A549 (cell line): Measurements from ENCODE around the gene PRSS57. TPM values are rescaled to one million over a fixed set of nuclear protein-coding genes. Genes with fewer than 3 reads are reported as not detected.
A peak's percentile ranks its signal among the peaks of the same experiment; 100 is the strongest.

Experiments used
- ATAC-seq, 2 experiments: fragments of 200-7000 bp in 1 of 2; fragments of >200 bp in 1 of 2; cut with Nextera tagmentation in 1 of 2; cut with Tn5 transposase in 1 of 2; 3 replicates each; pipeline versions ENCODE4 v1.8.0 to v1.9.1; 2018 to 2020; ENCODE audit warnings: mild to moderate bottlenecking in 1 of 2, moderate library complexity in 1 of 2
- CTCF ChIA-PET: fragments of 300-600 bp; sonication (Branson Sonifier 250); formaldehyde crosslinking; extraction: SDS; loops from one replicate; lab custom pipeline; 2021; ENCODE audit warnings: antibody characterized with exemption, inconsistent platforms; lab: Yijun Ruan, JAX
- POLR2A ChIA-PET: fragments of 350-600 bp; formaldehyde crosslinking; extraction: SDS; loops from one replicate; lab custom pipeline; 2021; ENCODE audit warnings: antibody characterized with exemption, inconsistent platforms; lab: Yijun Ruan, JAX
- DNase-seq, 2 experiments: peaks; one replicate each; pipeline versions ENCODE4 v3.0.0 to v3.0.0-alpha.2; 2011 to 2016; ENCODE audit warnings: low read depth in 1 of 2, low spot score in 1 of 2
- FAIRE-seq: peaks from 2 replicates; lab custom pipeline; 2011; peaks lifted over from hg19 to GRCh38; lab: Jason Lieb, UNC
- H3K27ac ChIP-seq, 2 experiments: fragments of >200 bp; sonication (Bioruptor Twin); formaldehyde crosslinking; 3 replicates each; pipeline ENCODE4 v1.5.1; 2016 to 2017
- H3K4me1 ChIP-seq: fragments of >200 bp; sonication (Bioruptor Twin); formaldehyde crosslinking; 3 replicates; pipeline ENCODE4 v1.6.1; 2016
- H3K4me2 ChIP-seq: fragments of >200 bp; sonication (Bioruptor Twin); formaldehyde crosslinking; 3 replicates; pipeline ENCODE4 v1.6.1; 2016
- H3K4me3 ChIP-seq: fragments of >200 bp; sonication (Bioruptor Twin); formaldehyde crosslinking; 3 replicates; pipeline ENCODE4 v1.5.1; 2016
- H3K9me3 ChIP-seq: fragments of >200 bp; sonication (Bioruptor Twin); formaldehyde crosslinking; 3 replicates; pipeline ENCODE4 v1.6.1; 2016
- BHLHE40 ChIP-seq: IDR thresholded peaks from 2 replicates; pipeline ENCODE4 v1.6.1; 2012; ENCODE audit warnings: low read depth, low read length, inconsistent platforms
- CBX2 ChIP-seq: fragments of 200-600 bp; sonication (generic); IDR thresholded peaks from 2 replicates; pipeline ENCODE4 v1.6.1; 2016; ENCODE audit warnings: low read depth, mild to moderate bottlenecking, borderline replicate concordance
- CHD2 ChIP-seq: fragments of 150-350 bp; IDR thresholded peaks from 2 replicates; pipeline ENCODE4 v1.6.1; 2014; ENCODE audit warnings: low read length; ENCODE audit not compliant: partially characterized antibody
- CHD4 ChIP-seq: fragments of 200-600 bp; sonication (generic); IDR thresholded peaks from 2 replicates; pipeline ENCODE4 v1.6.1; 2016; ENCODE audit warnings: antibody characterized with exemption, mild to moderate bottlenecking, borderline replicate concordance
- EHMT2 ChIP-seq: fragments of 200-600 bp; sonication (generic); IDR thresholded peaks from 2 replicates; pipeline ENCODE4 v1.6.1; 2016; ENCODE audit warnings: antibody characterized with exemption, low read depth, mild to moderate bottlenecking, moderate library complexity
- EP300 ChIP-seq, 2 experiments: fragments of >200 bp; sonication (Bioruptor Twin); formaldehyde crosslinking; IDR thresholded peaks; 2 replicates in 1 of 2; 3 replicates in 1 of 2; pipeline ENCODE4 v1.6.1; 2016 to 2017
- ESRRA ChIP-seq: fragments of 150-350 bp; IDR thresholded peaks from 2 replicates; pipeline ENCODE4 v1.6.1; 2014; ENCODE audit warnings: mild to moderate bottlenecking, low read length, borderline replicate concordance
- FOSL2 ChIP-seq, 2 experiments: fragments of 450-650 bp in 1 of 2; fragments of >200 bp in 1 of 2; sonication (Bioruptor Twin) in 1 of 2; formaldehyde crosslinking; IDR thresholded peaks; 2 replicates each; pipeline versions ENCODE4 v1.5.0 to v1.6.1; 2016 to 2020; ENCODE audit warnings: mild to moderate bottlenecking in 1 of 2, moderate library complexity in 1 of 2
- FOXS1 ChIP-seq: fragments of 250-450 bp; sonication (Bioruptor Pico); IDR thresholded peaks from 2 replicates; pipeline ENCODE4 v1.5.0; 2020; ENCODE audit warnings: mild to moderate bottlenecking, moderate library complexity
- GATA3 ChIP-seq: IDR thresholded peaks from 2 replicates; pipeline ENCODE4 v1.6.1; 2012; ENCODE audit warnings: borderline replicate concordance
- HDAC2 ChIP-seq: fragments of 200-600 bp; sonication (generic); IDR thresholded peaks from 2 replicates; pipeline ENCODE4 v1.6.1; 2016
- JUN ChIP-seq, 2 experiments: fragments of >200 bp; sonication (Bioruptor Twin); formaldehyde crosslinking; IDR thresholded peaks; 2 replicates in 1 of 2; 3 replicates in 1 of 2; pipeline ENCODE4 v1.6.1; 2016 to 2017
- JUNB ChIP-seq: fragments of >200 bp; sonication (Bioruptor Twin); formaldehyde crosslinking; IDR thresholded peaks from 2 replicates; pipeline ENCODE4 v1.6.1; 2016
- MYC ChIP-seq: IDR thresholded peaks from 2 replicates; pipeline ENCODE4 v1.6.1; 2012; ENCODE audit warnings: mild to moderate bottlenecking, inconsistent platforms, low read length, improper control_type of control experiment, borderline replicate concordance
- NFE2L2 ChIP-seq: fragments of 150-350 bp; conservative IDR thresholded peaks from 2 replicates; pipeline ENCODE4 v1.6.1; 2014; ENCODE audit warnings: low read length
- NR3C1 ChIP-seq: fragments of >200 bp; sonication (Bioruptor Twin); formaldehyde crosslinking; IDR thresholded peaks from 3 replicates; pipeline ENCODE4 v1.6.1; 2017
- PHF8 ChIP-seq: fragments of 200-600 bp; sonication (generic); IDR thresholded peaks from 2 replicates; pipeline ENCODE4 v1.6.1; 2016; ENCODE audit warnings: low read depth, mild to moderate bottlenecking, antibody characterized with exemption, moderate library complexity, borderline replicate concordance
- RARB ChIP-seq: fragments of 250-450 bp; sonication (Bioruptor Pico); IDR thresholded peaks from 2 replicates; pipeline ENCODE4 v1.8.0; 2021; ENCODE audit warnings: mild to moderate bottlenecking, moderate library complexity
- SMC3 ChIP-seq: fragments of >200 bp; sonication (Bioruptor Twin); formaldehyde crosslinking; IDR thresholded peaks from 3 replicates; pipeline ENCODE4 v1.6.1; 2018; ENCODE audit warnings: inconsistent platforms
- TFCP2L1 ChIP-seq: fragments of 250-450 bp; sonication (Bioruptor Pico); IDR thresholded peaks from 2 replicates; pipeline ENCODE4 v1.5.0; 2021; ENCODE audit warnings: mild to moderate bottlenecking
- ZFP36 ChIP-seq: fragments of 450-650 bp; IDR thresholded peaks from 2 replicates; pipeline ENCODE4 v1.6.1; 2014; ENCODE audit warnings: borderline replicate concordance; ENCODE audit not compliant: partially characterized antibody
- ZSCAN20 ChIP-seq: fragments of 250-450 bp; sonication (Bioruptor Pico); IDR thresholded peaks from 2 replicates; pipeline ENCODE4 v1.8.0; 2022; ENCODE audit warnings: mild to moderate bottlenecking, moderate library complexity
- WGBS: methylation state at CpG from one replicate; pipeline ENCODE4 v1.1.6; 2017; ENCODE audit errors: missing lambda C conversion rate; 5-methylcytosine and 5-hydroxymethylcytosine counted together
- polyA plus RNA-seq, 4 experiments: library from polyadenylated mRNA; depleted of rRNA in 3 of 4; stranded (reverse); fragments of >200 nt; fragmentation: RNase III in 1 of 4; extraction: RNeasy Plus Mini Kit Qiagen cat#74134 plus additional on column Dnase treatment in 1 of 4; gene quantifications; 2 replicates in 3 of 4; 3 replicates in 1 of 4; pipeline ENCODE4 v1.2.3, GENCODE V29; 2011 to 2017
- TF ChIP-seq, protein P1 (sequence below): IDR thresholded peaks from 2 replicates; pipeline ENCODE4 v1.6.1; 2012
- TF ChIP-seq, protein P2 (sequence below): IDR thresholded peaks from 2 replicates; pipeline ENCODE4 v1.6.1; 2012; ENCODE audit warnings: low read depth, borderline replicate concordance
- TF ChIP-seq, protein P3 (sequence below): IDR thresholded peaks from 2 replicates; pipeline ENCODE4 v1.6.1; 2012
- TF ChIP-seq, protein P4 (sequence below): fragments of 450-650 bp; IDR thresholded peaks from 2 replicates; pipeline ENCODE4 v1.6.1; 2014; ENCODE audit warnings: antibody characterized with exemption
- TF ChIP-seq, protein P5 (sequence below): fragments of 250-450 bp; sonication (Bioruptor Pico); IDR thresholded peaks from 2 replicates; pipeline ENCODE4 v1.5.0; 2021; ENCODE audit warnings: mild to moderate bottlenecking, moderate library complexity, borderline replicate concordance

The PRSS57 gene
- polyA plus RNA-seq, 2 of the 4 experiments (the other 2 are of a cell fraction) = 0.10 TPM; not detected in 1

DNA sequence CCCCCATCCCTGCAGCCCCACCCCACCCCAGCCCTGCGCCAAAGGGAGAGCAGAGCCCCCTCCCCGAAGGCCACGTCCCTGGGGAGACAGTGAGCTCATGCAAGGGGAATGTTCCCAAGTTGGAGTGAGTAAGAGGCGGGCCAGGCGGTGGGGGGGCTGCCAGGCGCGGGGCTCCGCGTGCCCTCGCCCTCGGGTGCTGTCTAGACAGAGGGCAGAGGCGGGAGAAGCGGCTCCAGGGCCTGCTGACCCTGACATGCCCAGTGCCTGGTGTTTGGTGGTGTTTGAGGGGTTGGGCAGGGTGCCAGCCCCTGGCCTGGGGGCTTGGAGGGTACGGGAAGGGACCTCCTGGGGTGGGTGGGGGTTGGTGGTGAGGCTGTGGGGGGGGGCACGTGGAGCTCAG is 18.1 kb downstream of the PRSS57 start:
- ChIA-PET CTCF (interaction anchor here (0.9 to 1.3 kb wide), 5 partner anchors 52 to 93 kb away, joined by 3 to 5 read pairs (median 3); no protein-coding TSS in a partner anchor), POLR2A (interaction anchor here (1.2 to 2.8 kb wide), 4 partner anchors 14 to 106 kb away, joined by 5 to 26 read pairs (median 9); partner anchors contain the start of gene RNF126)
- TF ChIP-seq NFE2L2 (no peak), ZFP36 (peak; percentile 56), JUNB (peak; percentile 20; the same call in 1 of the 2 replicates), EP300 (IDR thresholded peaks at IDR 0.05) (peak in 1 of 2 experiments; percentile 71; a peak in 1 of 5 replicates), BHLHE40 (0 out of 2 replicates have a peak, but pooled peaks have one; percentile 13), EHMT2 (no peak), JUN (IDR thresholded peaks at IDR 0.05) (peak; percentile 6 to 34; a peak in 3 of 5 replicates), MYC (peak; percentile 57; the same call in 1 of the 2 replicates), FOSL2 (IDR thresholded peaks at IDR 0.05) (peak; percentile 30; the same call in 1 of the 2 replicates), FOSL2 (CRISPR knock-in tag; IDR thresholded peaks at IDR 0.05) (peak; percentile 77), NR3C1 (no peak)
- TF ChIP-seq, protein P1, sequence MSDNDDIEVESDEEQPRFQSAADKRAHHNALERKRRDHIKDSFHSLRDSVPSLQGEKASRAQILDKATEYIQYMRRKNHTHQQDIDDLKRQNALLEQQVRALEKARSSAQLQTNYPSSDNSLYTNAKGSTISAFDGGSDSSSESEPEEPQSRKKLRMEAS = peak; percentile 87
- TF ChIP-seq, protein P2, sequence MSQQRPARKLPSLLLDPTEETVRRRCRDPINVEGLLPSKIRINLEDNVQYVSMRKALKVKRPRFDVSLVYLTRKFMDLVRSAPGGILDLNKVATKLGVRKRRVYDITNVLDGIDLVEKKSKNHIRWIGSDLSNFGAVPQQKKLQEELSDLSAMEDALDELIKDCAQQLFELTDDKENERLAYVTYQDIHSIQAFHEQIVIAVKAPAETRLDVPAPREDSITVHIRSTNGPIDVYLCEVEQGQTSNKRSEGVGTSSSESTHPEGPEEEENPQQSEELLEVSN = peak; percentile 63; the same call in 1 of the 2 replicates
- no CpG with 5 or more reads among the region's 15 CpGs for WGBS
- no peak for FAIRE-seq
- Histone ChIP-seq H3K4me1 (peaks cover 26% of the 10 kb centered on the region), H3K9me3 (no peaks in the 10 kb centered on the region), H3K4me2 (peak overlapping the region; percentile 77), H3K27ac (peak overlapping the region; percentile 99), H3K4me3 (peak overlapping the region; percentile 64)
- peak; percentile 61 to 86 for DNase-seq
- ATAC-seq = peak; percentile 32 to 65

DNA sequence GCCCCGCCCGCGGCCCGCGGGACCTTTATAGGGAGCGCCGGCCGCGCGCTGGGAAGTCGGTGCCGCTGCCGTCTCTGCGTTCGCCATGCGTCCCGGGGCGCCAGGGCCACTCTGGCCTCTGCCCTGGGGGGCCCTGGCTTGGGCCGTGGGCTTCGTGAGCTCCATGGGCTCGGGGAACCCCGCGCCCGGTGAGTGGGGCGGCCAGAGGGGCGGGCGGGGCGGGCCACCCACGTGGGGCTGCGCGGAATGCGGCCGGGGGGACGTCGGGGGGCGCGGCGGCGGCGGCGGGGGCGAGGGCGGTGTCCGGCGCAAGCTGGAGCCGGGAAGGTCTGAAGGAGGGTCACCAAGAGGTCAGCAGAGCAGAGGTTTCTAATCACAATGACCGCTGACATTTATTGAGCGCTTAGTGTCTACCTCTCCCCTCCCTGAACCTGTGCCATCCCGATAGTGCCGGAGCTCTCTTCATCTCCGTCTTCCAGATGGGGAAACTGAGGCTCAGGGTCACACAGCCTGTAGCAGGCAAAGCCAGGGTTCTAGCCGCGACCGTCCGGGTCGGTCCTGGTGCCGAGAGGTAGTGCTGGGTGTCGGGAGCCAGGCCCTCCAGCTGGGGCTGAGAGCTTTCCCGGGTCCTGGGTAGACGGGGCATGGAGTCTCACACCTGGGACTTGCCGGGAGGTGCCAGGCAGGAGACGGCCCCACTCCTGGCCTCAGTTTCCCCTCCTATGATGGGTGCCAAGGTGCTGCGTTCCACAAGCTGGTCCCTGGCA is 18.7 kb downstream of the PRSS57 start, which contains the start of gene FSTL3:
Gene FSTL3 (plus strand): TSS at position 54 of the 767 bp plus-strand sequence. CDS start 32 bp downstream, at position 86.
- ATAC-seq (peak; percentile 2 to 9; a peak in 3 of 6 replicates), DNase-seq (peak; percentile 28 to 55), FAIRE-seq (no peak)
- no peaks in the 10 kb centered on the region for H3K9me3 ChIP-seq
- H3K4me2 ChIP-seq = peak within 1 kb of the TSS; percentile 77
- peak within 1 kb of the TSS; percentile 99 for H3K27ac ChIP-seq
- POLR2A ChIA-PET = interaction anchor here (0.7 to 2.8 kb wide), 5 partner anchors 13 to 105 kb away, joined by 3 to 26 read pairs (median 8); partner anchors contain the start of gene RNF126
- H3K4me3 ChIP-seq = peak within 1 kb of the TSS; percentile 64
- peaks cover 26% of the 10 kb centered on the region for H3K4me1 ChIP-seq
- CTCF ChIA-PET = interaction anchor here (0.6 to 1.8 kb wide), 7 partner anchors 33 to 92 kb away, joined by 3 to 7 read pairs (median 3); no protein-coding TSS in a partner anchor
- 0% methylated on average over 6 of the region's 63 CpGs for WGBS
- no peak for TF ChIP-seq CBX2
- no peak for TF ChIP-seq ZSCAN20 (CRISPR knock-in tag)
- no peak for TF ChIP-seq FOXS1
- peak; percentile 20; the same call in 1 of the 2 replicates for TF ChIP-seq PHF8
- TF ChIP-seq ESRRA = no peak
- no peak for TF ChIP-seq CHD4
- no peak for TF ChIP-seq GATA3
- no peak for TF ChIP-seq NR3C1
- no peak for TF ChIP-seq BHLHE40
- TF ChIP-seq, protein P3, sequence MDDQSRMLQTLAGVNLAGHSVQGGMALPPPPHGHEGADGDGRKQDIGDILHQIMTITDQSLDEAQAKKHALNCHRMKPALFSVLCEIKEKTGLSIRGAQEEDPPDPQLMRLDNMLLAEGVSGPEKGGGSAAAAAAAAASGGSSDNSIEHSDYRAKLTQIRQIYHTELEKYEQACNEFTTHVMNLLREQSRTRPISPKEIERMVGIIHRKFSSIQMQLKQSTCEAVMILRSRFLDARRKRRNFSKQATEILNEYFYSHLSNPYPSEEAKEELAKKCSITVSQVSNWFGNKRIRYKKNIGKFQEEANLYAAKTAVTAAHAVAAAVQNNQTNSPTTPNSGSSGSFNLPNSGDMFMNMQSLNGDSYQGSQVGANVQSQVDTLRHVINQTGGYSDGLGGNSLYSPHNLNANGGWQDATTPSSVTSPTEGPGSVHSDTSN = no peak
- TF ChIP-seq, protein P4, sequence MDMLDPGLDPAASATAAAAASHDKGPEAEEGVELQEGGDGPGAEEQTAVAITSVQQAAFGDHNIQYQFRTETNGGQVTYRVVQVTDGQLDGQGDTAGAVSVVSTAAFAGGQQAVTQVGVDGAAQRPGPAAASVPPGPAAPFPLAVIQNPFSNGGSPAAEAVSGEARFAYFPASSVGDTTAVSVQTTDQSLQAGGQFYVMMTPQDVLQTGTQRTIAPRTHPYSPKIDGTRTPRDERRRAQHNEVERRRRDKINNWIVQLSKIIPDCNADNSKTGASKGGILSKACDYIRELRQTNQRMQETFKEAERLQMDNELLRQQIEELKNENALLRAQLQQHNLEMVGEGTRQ = no peak
- no peak for TF ChIP-seq CHD2
- peak; percentile 74; the same call in 1 of the 2 replicates for TF ChIP-seq RARB (CRISPR knock-in tag)
- TF ChIP-seq, protein P5, sequence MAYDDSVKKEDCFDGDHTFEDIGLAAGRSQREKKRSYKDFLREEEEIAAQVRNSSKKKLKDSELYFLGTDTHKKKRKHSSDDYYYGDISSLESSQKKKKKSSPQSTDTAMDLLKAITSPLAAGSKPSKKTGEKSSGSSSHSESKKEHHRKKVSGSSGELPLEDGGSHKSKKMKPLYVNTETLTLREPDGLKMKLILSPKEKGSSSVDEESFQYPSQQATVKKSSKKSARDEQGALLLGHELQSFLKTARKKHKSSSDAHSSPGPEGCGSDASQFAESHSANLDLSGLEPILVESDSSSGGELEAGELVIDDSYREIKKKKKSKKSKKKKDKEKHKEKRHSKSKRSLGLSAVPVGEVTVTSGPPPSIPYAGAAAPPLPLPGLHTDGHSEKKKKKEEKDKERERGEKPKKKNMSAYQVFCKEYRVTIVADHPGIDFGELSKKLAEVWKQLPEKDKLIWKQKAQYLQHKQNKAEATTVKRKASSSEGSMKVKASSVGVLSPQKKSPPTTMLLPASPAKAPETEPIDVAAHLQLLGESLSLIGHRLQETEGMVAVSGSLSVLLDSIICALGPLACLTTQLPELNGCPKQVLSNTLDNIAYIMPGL (CRISPR knock-in tag) = no peak
- no peak for TF ChIP-seq SMC3
- TF ChIP-seq FOSL2 (IDR thresholded peaks at IDR 0.05) = no peak
- no peak for TF ChIP-seq FOSL2 (CRISPR knock-in tag; IDR thresholded peaks at IDR 0.05)
- TF ChIP-seq TFCP2L1 (CRISPR knock-in tag) = peak; percentile 87
- TF ChIP-seq HDAC2 = no peak
